ENCODE results near the gene TFDP2. TPM values are rescaled to one million over a fixed set of nuclear protein-coding genes. Genes with fewer than 3 reads are reported as not detected.

The TFDP2 gene
- total and polyA plus RNA-seq, 10 donors: 4.1 to 40.5 (median 27.9) TPM

GRCh38 chr3:142033292-142033691 lies 116.1 kb downstream of the TFDP2 start:
- no peak overlapping the region for H3K4me3 ChIP-seq
- TF ChIP-seq CTCF (IDR thresholded peaks at IDR 0.05 in 8 of 11, conservative IDR thresholded peaks at IDR 0.05 in 3 of 11) (no peak), POLR2A (IDR thresholded peaks at IDR 0.05) (no peak)
- DNase-seq: no peak
- H3K9me3 ChIP-seq: no peaks in the 10 kb centered on the region
- peaks cover 0 to 23% (median 9%) of the 10 kb centered on the region in 6 donors for H3K4me1 ChIP-seq
- 92 to 96% (median 96%) methylated on average over 4 of the region's 4 CpGs for WGBS, 5 donors
- intact Hi-C loops (cut with DNase I; ENCODE audit: low total_unique reads): no loop called here
- H3K27me3 ChIP-seq (replicated peaks in 1 of 7): no peaks in the 10 kb centered on the region
- H3K27ac ChIP-seq: no peak overlapping the region
- no peaks in the 10 kb centered on the region for H3K36me3 ChIP-seq

GRCh38 chr3:142031575-142031974 lies 117.8 kb downstream of the TFDP2 start:
- no peaks in the 10 kb centered on the region for H3K9me3 ChIP-seq
- H3K4me1 ChIP-seq: peaks cover 0 to 40% (median 20%) of the 10 kb centered on the region in 6 donors
- TF ChIP-seq POLR2A (IDR thresholded peaks at IDR 0.05) (no peak), POLR2AphosphoS5 (IDR thresholded peaks at IDR 0.05) (no peak), CTCF (IDR thresholded peaks at IDR 0.05 in 8 of 11, conservative IDR thresholded peaks at IDR 0.05 in 3 of 11) (no peak)
- no peaks in the 10 kb centered on the region for H3K36me3 ChIP-seq
- DNase-seq: no peak
- no peaks in the 10 kb centered on the region for H3K27me3 ChIP-seq (replicated peaks in 1 of 7)
- intact Hi-C loops (cut with DNase I; ENCODE audit: low total_unique reads): no loop called here
- no peak overlapping the region for H3K4me3 ChIP-seq
- peak overlapping the region in 3 of 8 donors; percentile 19 to 47 (median 34) for H3K27ac ChIP-seq

- Histone ChIP-seq H3K9me3 (no peaks in the 10 kb centered on the region), H3K4me3 (no peak overlapping the region), H3K27ac (no peak overlapping the region), H3K36me3 (no peaks in the 10 kb centered on the region), H3K27me3 (replicated peaks in 1 of 7) (no peaks in the 10 kb centered on the region), H3K4me1 (peaks cover 0 to 46% (median 22%) of the 10 kb centered on the region in 6 donors)
- DNase-seq: no peak
- TF ChIP-seq CTCF (IDR thresholded peaks at IDR 0.05 in 8 of 11, conservative IDR thresholded peaks at IDR 0.05 in 3 of 11) (no peak), POLR2A (IDR thresholded peaks at IDR 0.05) (no peak), POLR2AphosphoS5 (IDR thresholded peaks at IDR 0.05) (no peak)
- WGBS, 5 donors: 90 to 95% (median 94%) methylated on average over 5 of the region's 5 CpGs
- intact Hi-C loops (cut with DNase I; ENCODE audit: low total_unique reads): no loop called here
These were observed 119.6 kb downstream of the TFDP2 start for GRCh38 chr3:142029791-142030190.

- TF ChIP-seq CTCF (IDR thresholded peaks at IDR 0.05 in 8 of 11, conservative IDR thresholded peaks at IDR 0.05 in 3 of 11) (no peak), POLR2A (IDR thresholded peaks at IDR 0.05) (no peak), POLR2AphosphoS5 (IDR thresholded peaks at IDR 0.05) (no peak)
- Histone ChIP-seq H3K9me3 (no peaks in the 10 kb centered on the region), H3K27me3 (replicated peaks in 1 of 7) (no peaks in the 10 kb centered on the region), H3K4me1 (peaks cover 0 to 46% (median 22%) of the 10 kb centered on the region in 6 donors), H3K4me3 (no peak overlapping the region), H3K36me3 (no peaks in the 10 kb centered on the region), H3K27ac (peak overlapping the region in 2 of 8 donors; percentile 43 to 61)
- WGBS, 5 donors: 40 to 49% (median 42%) methylated on average over 3 of the region's 3 CpGs
- intact Hi-C loops (cut with DNase I; ENCODE audit: low total_unique reads): no loop called here
- no peak for DNase-seq
These were observed 120.2 kb downstream of the TFDP2 start for GRCh38 chr3:142029052-142029642.
